ENCODE measurements around the gene CEP250. TPM values are rescaled to one million over a fixed set of nuclear protein-coding genes. Genes with fewer than 3 reads are reported as not detected.
"Not testable (repeated sequence)": the region's sequence is repeated elsewhere in the genome, so short reads cannot be mapped to it uniquely, and the experiment has no call there.

The CEP250 gene
- 14.9 TPM for total RNA-seq
- long read RNA-seq, partial matches to known transcripts: 8 of 13 reads
- long read RNA-seq, other reads (novel, unspliced or antisense): 4 of 13 reads

- intact Hi-C loops (cut with DNase I): no loop called here
- peak; percentile 96 for DNase-seq (ENCODE audit: low spot score)
These were observed at the start of gene CEP250 for GRCh38 chr20:35454881-35455609. Gene CEP250, plus strand, starts transcription at chr20:35455598. Its CDS starts 6,770 bp downstream, at chr20:35462368.

GRCh38 chr20:35405775-35406174 lies 49.6 kb upstream of the CEP250 start:
- intact Hi-C loops (cut with DNase I): no loop called here
- no peak for DNase-seq (ENCODE audit: low spot score)

- intact Hi-C loops (cut with DNase I): no loop called here
- no peak for DNase-seq (ENCODE audit: low spot score)
These were observed 47.1 kb upstream of the CEP250 start for GRCh38 chr20:35408270-35408669.

- intact Hi-C loops (cut with DNase I): no loop called here
- DNase-seq (ENCODE audit: low spot score): no peak
These were observed 45.9 kb upstream of the CEP250 start for GRCh38 chr20:35409542-35409941.

- DNase-seq (ENCODE audit: low spot score): no peak
- intact Hi-C loops (cut with DNase I): no loop called here
These were observed 44.8 kb upstream of the CEP250 start for GRCh38 chr20:35410613-35411012.

GRCh38 chr20:35421322-35421721 lies 34.1 kb upstream of the CEP250 start:
- no peak for DNase-seq (ENCODE audit: low spot score)
- intact Hi-C loops (cut with DNase I): no loop called here

GRCh38 chr20:35431621-35432429 lies 23.6 kb upstream of the CEP250 start:
- no peak for DNase-seq (ENCODE audit: low spot score)
- intact Hi-C loops (cut with DNase I): no loop called here

- DNase-seq (ENCODE audit: low spot score): no peak
- intact Hi-C loops (cut with DNase I): no loop called here
These were observed 23.0 kb upstream of the CEP250 start for GRCh38 chr20:35432430-35432735.

GRCh38 chr20:35433337-35433736 lies 22.1 kb upstream of the CEP250 start:
- intact Hi-C loops (cut with DNase I): no loop called here
- no peak for DNase-seq (ENCODE audit: low spot score)

GRCh38 chr20:35434085-35435005 lies 21.1 kb upstream of the CEP250 start:
- intact Hi-C loops (cut with DNase I): no loop called here
- no peak for DNase-seq (ENCODE audit: low spot score)

- intact Hi-C loops (cut with DNase I): no loop called here
- DNase-seq (ENCODE audit: low spot score): no peak
These were observed 19.2 kb upstream of the CEP250 start for GRCh38 chr20:35436177-35436573.

GRCh38 chr20:35437599-35437998 lies 17.8 kb upstream of the CEP250 start:
- intact Hi-C loops (cut with DNase I): no loop called here

GRCh38 chr20:35443003-35443402 lies 12.4 kb upstream of the CEP250 start:
- intact Hi-C loops (cut with DNase I): no loop called here
- no peak for DNase-seq (ENCODE audit: low spot score)

More at GRCh38 chr20:35437599-35437998, 17.8 kb upstream of the CEP250 start:
- DNase-seq (ENCODE audit: low spot score): no peak

GRCh38 chr20:35444226-35444625 lies 11.2 kb upstream of the CEP250 start:
- intact Hi-C loops (cut with DNase I): no loop called here
- DNase-seq (ENCODE audit: low spot score): no peak

GRCh38 chr20:35446356-35447078 lies 8.9 kb upstream of the CEP250 start:
- no peak for DNase-seq (ENCODE audit: low spot score)
- intact Hi-C loops (cut with DNase I): loop anchor here (2.0 kb wide), 1 partner anchor 142 kb away; no protein-coding TSS in a partner anchor

- peak; percentile 90 for DNase-seq (ENCODE audit: low spot score)
- intact Hi-C loops (cut with DNase I): loop anchor here (2.0 kb wide), 1 partner anchor 142 kb away; no protein-coding TSS in a partner anchor
These were observed 8.2 kb upstream of the CEP250 start for GRCh38 chr20:35447082-35447789.

- DNase-seq (ENCODE audit: low spot score): no peak
- intact Hi-C loops (cut with DNase I): no loop called here
These were observed 6.5 kb upstream of the CEP250 start for GRCh38 chr20:35448788-35449373.

- DNase-seq (ENCODE audit: low spot score); intact Hi-C loops (cut with DNase I): not testable (repeated sequence)
These were observed 5.5 kb upstream of the CEP250 start for GRCh38 chr20:35449855-35450254.
